Activated naive CD8-positive, alpha-beta T cell treated with anti-CD3 and anti-CD28 coated beads, Interleukin-2, amount 10 ng/mL, durations not matched to agents 7 days and 5 days (primary cell): ENCODE data around the gene FARP2. TPM values are rescaled to one million over a fixed set of nuclear protein-coding genes. Genes with fewer than 3 reads are reported as not detected.

ENCODE experiments used
- ATAC-seq: fragments of 150-1000 bp; cut with Tn5 transposase; one replicate; pipeline ENCODE4 v1.10.0; 2021; ENCODE audit warnings: low read depth, moderate library complexity
- POLR2A ChIA-PET: fragments of 350-600 bp; sonication (Branson Sonifier 250); formaldehyde crosslinking; loops from one replicate; lab custom pipeline; 2021; ENCODE audit warnings: antibody characterized with exemption; lab: Charles Lee
- DNase-seq: peaks from one replicate; pipeline ENCODE4 v3.0.0; 2021
- H3K27ac Mint-ChIP-seq: one replicate; pipeline ENCODE4 v1.8.0; 2022; ENCODE audit warnings: mild to moderate bottlenecking, mixed read lengths
- H3K27me3 Mint-ChIP-seq: one replicate; pipeline ENCODE4 v1.8.0; 2022; ENCODE audit warnings: mild to moderate bottlenecking, moderate library complexity, mixed read lengths
- H3K36me3 Mint-ChIP-seq: one replicate; pipeline ENCODE4 v1.8.0; 2021; ENCODE audit warnings: mild to moderate bottlenecking, mixed read lengths
- H3K4me1 Mint-ChIP-seq: one replicate; pipeline ENCODE4 v1.8.0; 2021; ENCODE audit warnings: mixed read lengths
- H3K4me3 Mint-ChIP-seq: one replicate; pipeline ENCODE4 v1.8.0; 2022; ENCODE audit warnings: mild to moderate bottlenecking, moderate library complexity, mixed read lengths
- H3K9me3 Mint-ChIP-seq: one replicate; pipeline ENCODE4 v1.8.0; 2021; ENCODE audit warnings: mixed read lengths
- total RNA-seq, 2 experiments: library from RNA; stranded (reverse); gene quantifications; one replicate each; pipeline ENCODE4 v1.2.3, GENCODE V29; 2021

Gene FARP2
- total RNA-seq, 2 experiments from 2014 or later: 17.7 to 18.3 TPM

DNA sequence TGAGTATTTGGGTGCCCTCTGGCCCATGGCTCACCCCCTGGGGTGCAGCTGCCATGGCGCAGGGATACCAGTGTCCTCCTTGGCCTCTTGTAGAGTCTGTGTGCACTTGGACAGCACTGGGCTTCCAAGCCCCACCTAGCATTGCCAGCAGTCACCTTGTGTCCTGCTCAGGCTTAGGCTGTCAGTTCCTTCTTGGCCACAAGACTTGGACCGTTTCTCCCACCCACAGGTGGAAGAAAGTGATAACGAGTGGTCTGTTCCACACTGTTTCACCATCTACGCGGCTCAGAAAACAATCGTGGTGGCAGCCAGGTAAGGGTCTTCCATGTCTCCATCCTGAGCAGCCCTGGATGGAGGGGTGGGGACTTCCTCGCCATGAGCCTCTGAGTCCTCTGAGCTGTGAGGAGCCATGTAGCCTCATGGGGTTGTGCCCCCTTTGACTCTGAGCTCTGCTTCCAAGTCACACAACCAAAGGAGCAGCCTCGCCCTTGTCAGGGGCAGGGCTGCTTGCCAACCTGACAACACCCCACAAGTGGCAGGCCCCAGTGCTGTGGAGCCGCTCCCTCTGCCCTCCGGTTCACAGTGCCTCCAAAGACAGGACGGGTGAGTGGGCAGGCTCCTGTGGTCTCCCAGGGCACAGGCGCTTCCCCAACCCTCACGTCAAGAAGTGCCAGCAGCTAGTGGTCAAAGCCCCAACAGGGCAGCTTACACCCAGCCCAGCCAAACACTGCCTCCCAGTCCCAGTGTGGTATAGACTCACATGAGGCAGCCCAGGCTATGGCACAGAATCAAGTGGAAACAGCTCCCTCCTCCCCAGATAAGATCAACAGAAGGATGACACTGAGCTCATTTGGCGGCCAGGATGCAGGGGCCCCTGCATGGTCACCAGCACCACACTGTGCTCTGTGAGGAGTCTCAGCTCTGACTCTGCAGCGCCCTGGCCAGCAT lies 133.9 kb downstream of the FARP2 start:
- H3K27me3 Mint-ChIP-seq: no peaks in the 10 kb centered on the region
- POLR2A ChIA-PET: no interaction called here
- no peak for DNase-seq
- H3K9me3 Mint-ChIP-seq: no peaks in the 10 kb centered on the region
- H3K36me3 Mint-ChIP-seq: no peaks in the 10 kb centered on the region
- no peak for ATAC-seq
- H3K27ac Mint-ChIP-seq: no peak overlapping the region
- H3K4me3 Mint-ChIP-seq: no peak overlapping the region
- no peaks in the 10 kb centered on the region for H3K4me1 Mint-ChIP-seq

DNA sequence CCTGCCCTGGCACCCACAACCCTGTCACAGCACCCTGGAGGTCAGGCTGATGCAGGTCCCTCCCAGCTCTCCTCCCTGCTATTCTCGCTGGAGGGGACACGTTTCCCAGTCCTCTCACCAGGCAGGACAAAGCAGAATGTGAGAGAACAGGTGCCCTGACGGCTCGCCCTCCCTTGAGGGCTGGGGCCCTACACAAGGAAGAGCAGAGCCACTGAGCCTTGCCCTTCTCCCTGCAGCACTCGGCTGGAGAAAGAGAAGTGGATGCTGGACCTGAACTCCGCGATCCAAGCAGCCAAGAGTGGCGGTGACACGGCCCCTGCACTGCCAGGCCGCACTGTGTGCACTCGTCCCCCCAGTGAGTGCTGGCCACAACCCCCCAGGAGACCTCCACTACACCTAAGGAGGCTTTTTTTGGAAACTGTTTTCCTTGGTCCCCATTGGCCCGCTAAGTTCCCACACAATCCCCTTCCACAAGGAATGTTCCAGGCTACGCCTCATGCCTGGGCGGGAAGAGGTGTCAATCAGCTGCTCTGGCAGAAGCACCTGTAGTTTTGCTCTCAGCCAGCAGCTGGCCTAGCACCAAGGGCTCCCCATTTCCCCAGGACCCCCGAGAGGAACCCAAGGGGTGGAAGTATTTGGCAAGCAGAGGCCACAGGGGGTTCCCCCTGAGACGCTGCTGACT lies 134.9 kb downstream of the FARP2 start:
- H3K36me3 Mint-ChIP-seq: no peaks in the 10 kb centered on the region
- H3K4me3 Mint-ChIP-seq: no peak overlapping the region
- DNase-seq (no peak), ATAC-seq (no peak)
- H3K4me1 Mint-ChIP-seq: no peaks in the 10 kb centered on the region
- no peak overlapping the region for H3K27ac Mint-ChIP-seq
- no peaks in the 10 kb centered on the region for H3K27me3 Mint-ChIP-seq
- POLR2A ChIA-PET: no interaction called here
- no peaks in the 10 kb centered on the region for H3K9me3 Mint-ChIP-seq

DNA sequence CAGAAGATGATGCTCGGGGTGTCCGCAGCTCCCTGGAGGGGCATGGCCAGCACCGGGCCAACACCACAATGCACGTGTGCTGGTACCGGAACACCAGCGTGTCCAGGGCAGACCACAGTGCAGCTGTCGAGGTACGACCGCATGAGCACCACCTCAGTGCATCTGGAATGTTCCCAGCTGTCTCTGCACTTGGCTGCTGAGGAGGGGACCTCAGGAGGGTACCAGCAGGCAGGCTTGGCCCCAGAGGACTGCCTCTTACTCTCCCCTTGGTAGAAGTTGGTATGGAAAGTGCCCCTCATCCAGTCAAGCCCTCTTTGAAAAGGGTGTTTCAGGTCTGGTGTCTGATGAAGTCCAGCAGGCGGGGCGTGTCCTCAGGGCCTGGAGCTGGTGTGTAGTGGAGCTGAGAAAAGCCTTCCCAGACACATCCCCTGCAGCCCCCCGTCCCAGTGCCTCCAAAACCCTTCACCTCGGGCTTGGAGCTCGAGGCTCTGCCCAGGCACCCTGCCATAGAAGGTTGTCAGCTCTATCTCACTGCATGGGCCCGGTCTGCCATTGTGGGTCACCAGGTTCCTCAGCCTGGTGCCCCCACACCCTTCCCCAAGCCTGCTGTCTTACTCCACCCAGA lies 135.6 kb downstream of the FARP2 start:
- Mint-ChIP-seq H3K4me3 (no peak overlapping the region), H3K4me1 (no peaks in the 10 kb centered on the region), H3K27ac (no peak overlapping the region), H3K27me3 (no peaks in the 10 kb centered on the region), H3K9me3 (no peaks in the 10 kb centered on the region), H3K36me3 (no peaks in the 10 kb centered on the region)
- DNase-seq (no peak), ATAC-seq (no peak)
- POLR2A ChIA-PET: no interaction called here

DNA sequence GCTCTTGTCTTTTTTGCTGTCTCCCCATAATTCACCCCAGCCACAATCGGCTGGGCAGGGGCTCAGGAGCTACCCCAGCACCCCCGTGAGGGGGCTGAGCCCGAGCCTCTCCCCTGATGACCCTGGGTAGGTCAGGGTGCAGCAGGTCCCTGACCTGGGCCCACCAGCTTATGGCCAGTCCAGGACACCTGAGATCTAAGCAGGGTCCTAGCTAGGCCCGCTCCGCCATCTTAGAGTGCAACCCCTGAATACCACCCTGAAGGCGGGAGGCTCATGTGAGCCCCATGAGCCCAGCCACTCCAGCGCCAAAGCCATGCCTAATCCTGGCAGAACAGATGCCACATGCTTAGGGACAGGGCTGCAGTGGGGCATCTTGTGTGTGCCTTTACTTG lies 136.1 kb downstream of the FARP2 start:
- Mint-ChIP-seq H3K4me1 (no peaks in the 10 kb centered on the region), H3K27me3 (no peaks in the 10 kb centered on the region), H3K36me3 (no peaks in the 10 kb centered on the region), H3K27ac (no peak overlapping the region), H3K4me3 (no peak overlapping the region), H3K9me3 (no peaks in the 10 kb centered on the region)
- POLR2A ChIA-PET: no interaction called here
- DNase-seq (no peak), ATAC-seq (no peak)

GRCh38 chr2:241493092-241493491 lies 137.0 kb downstream of the FARP2 start:
- no peaks in the 10 kb centered on the region for H3K9me3 Mint-ChIP-seq
- H3K27ac Mint-ChIP-seq: no peak overlapping the region
- H3K36me3 Mint-ChIP-seq: no peaks in the 10 kb centered on the region
- POLR2A ChIA-PET: interaction anchor here (0.7 kb wide), 1 partner anchor 18 kb away, joined by 4 read pairs; no protein-coding TSS in a partner anchor
- no peak overlapping the region for H3K4me3 Mint-ChIP-seq
- H3K4me1 Mint-ChIP-seq: no peaks in the 10 kb centered on the region
- no peak for DNase-seq
- H3K27me3 Mint-ChIP-seq: no peaks in the 10 kb centered on the region
- ATAC-seq: no peak

GRCh38 chr2:241494311-241494908 lies 138.3 kb downstream of the FARP2 start:
- Mint-ChIP-seq H3K9me3 (no peaks in the 10 kb centered on the region), H3K4me3 (no peak overlapping the region), H3K36me3 (no peaks in the 10 kb centered on the region), H3K27ac (no peak overlapping the region), H3K27me3 (no peaks in the 10 kb centered on the region), H3K4me1 (no peaks in the 10 kb centered on the region)
- DNase-seq: no peak
- POLR2A ChIA-PET: no interaction called here
- ATAC-seq: no peak

GRCh38 chr2:241495172-241496002 lies 139.3 kb downstream of the FARP2 start:
- no peaks in the 10 kb centered on the region for H3K9me3 Mint-ChIP-seq
- H3K4me3 Mint-ChIP-seq: no peak overlapping the region
- H3K27me3 Mint-ChIP-seq: no peaks in the 10 kb centered on the region
- H3K4me1 Mint-ChIP-seq: no peaks in the 10 kb centered on the region
- DNase-seq (no peak), ATAC-seq (no peak)
- no peak overlapping the region for H3K27ac Mint-ChIP-seq
- H3K36me3 Mint-ChIP-seq: no peaks in the 10 kb centered on the region
- POLR2A ChIA-PET: no interaction called here

DNA sequence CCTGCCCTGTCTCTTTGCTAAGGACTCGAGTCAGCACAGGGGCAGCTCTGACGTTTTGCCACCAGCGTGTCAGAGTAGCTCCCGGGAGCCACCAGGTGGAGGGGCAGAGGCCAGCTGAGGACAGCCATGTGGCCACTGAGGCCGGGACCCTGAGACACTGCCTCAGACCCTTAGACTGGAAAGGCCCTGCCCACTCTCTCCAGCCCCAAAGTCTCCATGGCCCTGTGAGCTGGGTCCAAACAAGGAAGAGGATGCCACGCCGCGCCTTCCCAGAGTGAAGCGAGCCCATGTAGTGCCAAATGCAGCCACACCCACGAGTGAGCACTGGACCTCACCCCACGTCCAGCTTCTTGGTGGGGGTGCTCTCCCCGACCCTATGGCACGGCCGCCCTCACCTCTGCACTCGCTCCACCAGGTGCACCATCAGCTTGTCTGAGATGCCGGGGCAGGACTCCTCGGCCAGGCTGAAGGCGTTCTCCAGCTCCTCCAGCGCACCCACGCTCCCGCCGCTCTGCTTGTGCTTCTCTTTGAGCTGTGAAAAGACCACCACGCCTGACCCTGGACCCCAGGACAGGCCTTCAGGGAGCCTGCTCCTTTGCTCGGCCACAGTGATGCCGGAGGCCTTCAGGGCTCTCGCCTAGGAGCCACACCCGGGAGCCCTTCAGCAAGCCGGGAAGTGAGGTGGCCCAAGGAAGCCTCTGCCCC lies 140.1 kb downstream of the FARP2 start:
- H3K27me3 Mint-ChIP-seq: no peaks in the 10 kb centered on the region
- H3K4me1 Mint-ChIP-seq: no peaks in the 10 kb centered on the region
- DNase-seq (no peak), ATAC-seq (no peak)
- no peak overlapping the region for H3K27ac Mint-ChIP-seq
- H3K36me3 Mint-ChIP-seq: no peaks in the 10 kb centered on the region
- no peaks in the 10 kb centered on the region for H3K9me3 Mint-ChIP-seq
- H3K4me3 Mint-ChIP-seq: no peak overlapping the region
- POLR2A ChIA-PET: interaction anchor here (0.5 kb wide), 1 partner anchor 158 kb away, joined by 4 read pairs; no protein-coding TSS in a partner anchor

DNA sequence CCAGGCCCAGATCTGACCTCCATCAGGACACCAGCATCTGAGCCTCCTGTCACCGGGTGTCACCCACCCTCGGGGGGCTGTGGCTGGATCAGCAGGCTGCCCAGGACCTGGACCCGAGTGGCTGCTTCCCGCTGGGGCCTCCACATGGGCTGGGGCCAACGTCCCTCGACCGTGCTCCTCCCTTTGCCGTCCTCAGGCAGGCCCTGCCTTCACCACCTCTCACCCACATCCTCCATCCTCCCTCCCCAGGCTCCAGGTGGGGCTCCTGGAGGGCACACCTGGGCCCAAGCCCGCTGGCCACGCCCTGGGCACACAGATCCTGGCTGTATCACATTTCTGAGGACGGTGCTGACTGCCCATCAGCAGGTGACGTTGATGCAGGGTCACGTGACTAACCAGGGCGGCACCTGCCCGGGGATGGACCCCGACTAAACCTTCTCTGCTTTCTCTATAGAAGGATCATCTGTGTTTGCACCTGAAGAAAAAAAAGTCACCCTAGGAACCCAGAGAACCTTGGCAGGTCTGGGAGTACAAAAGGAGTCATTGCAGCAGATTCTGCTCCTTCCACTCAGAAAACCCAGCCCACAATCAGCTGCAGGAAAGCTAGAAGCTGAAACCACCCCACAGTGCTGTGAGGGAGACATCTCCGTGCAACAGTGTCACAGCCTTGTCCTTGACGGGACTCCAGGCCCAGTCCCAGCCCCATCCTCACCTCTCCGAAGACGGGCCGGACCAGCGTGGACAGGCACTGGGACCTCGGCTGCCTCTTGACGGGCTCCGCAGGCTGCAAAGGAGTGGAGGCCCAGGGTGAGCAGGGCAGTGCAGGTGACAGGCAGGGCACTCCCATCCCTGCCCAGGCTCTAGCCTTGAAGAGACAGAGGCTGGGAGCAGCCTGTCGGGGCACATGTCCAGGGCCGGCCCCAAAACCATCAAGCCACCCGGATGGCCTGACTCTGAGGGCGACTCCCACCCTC lies 141.1 kb downstream of the FARP2 start:
- Mint-ChIP-seq H3K4me1 (no peaks in the 10 kb centered on the region), H3K36me3 (no peaks in the 10 kb centered on the region), H3K27me3 (no peaks in the 10 kb centered on the region), H3K27ac (no peak overlapping the region), H3K4me3 (no peak overlapping the region), H3K9me3 (no peaks in the 10 kb centered on the region)
- POLR2A ChIA-PET: interaction anchor here (0.5 kb wide), 1 partner anchor 157 kb away, joined by 4 read pairs; no protein-coding TSS in a partner anchor
- ATAC-seq (no peak), DNase-seq (no peak)

DNA sequence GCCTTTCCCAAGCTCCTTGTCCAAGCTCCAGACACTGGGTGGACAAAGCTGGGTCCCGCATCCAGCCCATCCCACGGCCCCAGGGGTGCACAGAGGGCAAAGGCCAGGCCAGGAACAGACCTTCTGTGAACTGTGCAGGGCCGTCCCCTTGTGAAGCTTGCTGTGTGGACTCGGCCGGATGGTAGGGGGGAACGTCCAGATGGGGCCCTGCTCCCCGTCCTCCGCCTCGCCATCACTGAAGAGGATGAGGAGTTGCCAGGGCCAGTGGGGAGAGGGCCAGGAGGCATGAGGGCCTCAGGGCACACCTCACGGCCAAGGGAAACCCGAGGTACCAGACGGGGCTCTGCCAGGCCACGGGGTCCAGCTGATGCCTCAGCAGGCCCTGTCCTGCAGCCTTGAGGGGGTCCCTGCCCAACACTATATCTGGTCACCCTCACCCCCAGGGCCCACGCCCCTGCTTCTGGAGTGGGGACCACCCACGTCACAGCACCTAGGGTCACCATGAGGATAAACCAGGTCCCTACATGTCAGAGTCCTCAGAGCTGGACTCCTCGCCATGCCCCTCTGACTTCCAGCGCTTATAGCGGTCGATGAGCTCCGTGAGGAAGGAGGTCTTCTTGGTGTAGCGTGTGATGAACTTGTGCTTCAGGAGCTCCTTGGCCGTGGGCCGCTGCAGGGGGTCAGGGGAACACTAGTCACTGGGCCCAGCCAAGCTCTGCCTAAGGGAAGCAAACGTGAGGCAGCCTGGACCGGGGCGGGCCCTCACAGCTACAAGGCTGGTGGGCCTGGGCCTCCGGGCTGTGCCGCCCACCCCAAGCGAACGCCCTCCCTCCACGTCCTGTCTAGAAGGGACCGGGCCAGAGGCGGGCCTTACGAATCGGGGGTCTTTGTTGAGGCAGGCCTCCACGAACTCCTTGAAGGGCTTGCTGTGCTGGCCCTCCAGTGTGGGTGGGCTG lies 142.3 kb downstream of the FARP2 start:
- H3K36me3 Mint-ChIP-seq: no peaks in the 10 kb centered on the region
- H3K4me3 Mint-ChIP-seq: no peak overlapping the region
- no peaks in the 10 kb centered on the region for H3K4me1 Mint-ChIP-seq
- ATAC-seq: no peak
- H3K27me3 Mint-ChIP-seq: no peaks in the 10 kb centered on the region
- POLR2A ChIA-PET: interaction anchor here (0.9 kb wide), 1 partner anchor 10 kb away, joined by 3 read pairs; the partner anchor contains the start of gene STK25
- DNase-seq: no peak
- H3K27ac Mint-ChIP-seq: peak overlapping the region; percentile 51
- H3K9me3 Mint-ChIP-seq: no peaks in the 10 kb centered on the region
